Fibroblast of the conjunctiva (primary cell): ENCODE results near the gene COPZ1.
A peak's percentile ranks its signal among the peaks of the same experiment; 100 is the strongest.
"Not testable (repeated sequence)": the region's sequence is repeated elsewhere in the genome, so short reads cannot be mapped to it uniquely, and the experiment has no call there.

ENCODE experiments used
- DNase-seq: peaks from one replicate; pipeline ENCODE4 v3.0.0-alpha.2; 2010; ENCODE audit warnings: low read depth

Gene COPZ1

GRCh38 chr12:54324617-54325441 is at the start of gene COPZ1:
TSS of gene COPZ1 (plus strand) at chr12:54325131. CDS start at chr12:54325164, 33 bp downstream.
- peak; percentile 99 for DNase-seq

GRCh38 chr12:54276368-54276767 is 48.6 kb upstream of the COPZ1 start:
- no peak for DNase-seq

GRCh38 chr12:54277823-54278276 is 47.1 kb upstream of the COPZ1 start:
- DNase-seq: no peak

GRCh38 chr12:54279227-54279631 is 45.7 kb upstream of the COPZ1 start:
- no peak for DNase-seq

- DNase-seq: peak; percentile 100
These were observed 45.1 kb upstream of the COPZ1 start, which contains the start of gene CBX5 for GRCh38 chr12:54279632-54280467. TSS of gene CBX5 (minus strand) at chr12:54280122. CDS start at chr12:54257650, 22,472 bp downstream.

- DNase-seq: peak; percentile 100
These were observed 44.3 kb upstream of the COPZ1 start, which contains the start of gene HNRNPA1 for GRCh38 chr12:54280468-54281260. TSS of gene HNRNPA1 (plus strand) at chr12:54280726. CDS start at chr12:54280808, 82 bp downstream.

- DNase-seq: not testable (repeated sequence)
These were observed 43.7 kb upstream of the COPZ1 start for GRCh38 chr12:54281261-54281638.

GRCh38 chr12:54281694-54282093 is 43.2 kb upstream of the COPZ1 start:
- not testable (repeated sequence) for DNase-seq

GRCh38 chr12:54282949-54283593 is 41.9 kb upstream of the COPZ1 start:
- no peak for DNase-seq

- not testable (repeated sequence) for DNase-seq
These were observed 40.7 kb upstream of the COPZ1 start for GRCh38 chr12:54284070-54284780.

- DNase-seq: no peak
These were observed 39.5 kb upstream of the COPZ1 start for GRCh38 chr12:54285150-54286041.

GRCh38 chr12:54286042-54287030 is 38.6 kb upstream of the COPZ1 start:
- DNase-seq: no peak

- DNase-seq: no peak
These were observed 37.4 kb upstream of the COPZ1 start for GRCh38 chr12:54287261-54288157.

GRCh38 chr12:54292083-54292930 is 32.6 kb upstream of the COPZ1 start:
- DNase-seq: no peak

- DNase-seq: no peak
These were observed 32.0 kb upstream of the COPZ1 start for GRCh38 chr12:54292931-54293241.

- DNase-seq: no peak
These were observed 30.6 kb upstream of the COPZ1 start for GRCh38 chr12:54294152-54294952.
